Stimulated activated CD8-positive, alpha-beta memory T cell treated with anti-CD3 and anti-CD28 coated beads, Interleukin-15, amount 100 ng/mL, for 4 hours (primary cell): ENCODE results near the gene SMCO4.

Source experiments
- DNase-seq, 2 donors: peaks; one replicate each; pipeline ENCODE4 v3.0.0-alpha.2; 2020; ENCODE audit warnings: low read depth in 2 of 2

The SMCO4 gene

GRCh38 chr11:93504110-93505095, 38.8 kb downstream of the SMCO4 start:
- DNase-seq = no peak

- no peak for DNase-seq
Observed at GRCh38 chr11:93501856-93502255, 41.3 kb downstream of the SMCO4 start.

GRCh38 chr11:93500759-93501158, 42.4 kb downstream of the SMCO4 start:
- DNase-seq = no peak

GRCh38 chr11:93498641-93499040, 44.5 kb downstream of the SMCO4 start:
- no peak for DNase-seq

- DNase-seq = no peak
Observed at GRCh38 chr11:93498161-93498560, 45.0 kb downstream of the SMCO4 start.

- no peak for DNase-seq
Observed at GRCh38 chr11:93497596-93497995, 45.6 kb downstream of the SMCO4 start.

- no peak for DNase-seq
Observed at GRCh38 chr11:93494357-93494756, 48.8 kb downstream of the SMCO4 start.

GRCh38 chr11:93493252-93493897, 49.8 kb downstream of the SMCO4 start:
- DNase-seq = no peak

GRCh38 chr11:93492464-93493251, 50.5 kb downstream of the SMCO4 start:
- no peak for DNase-seq

GRCh38 chr11:93491973-93492372, 51.2 kb downstream of the SMCO4 start:
- DNase-seq = no peak

GRCh38 chr11:93490996-93491618, 52.1 kb downstream of the SMCO4 start:
- DNase-seq = no peak

- no peak for DNase-seq
Observed at GRCh38 chr11:93489841-93490240, 53.4 kb downstream of the SMCO4 start.

- no peak for DNase-seq
Observed at GRCh38 chr11:93487032-93487483, 56.1 kb downstream of the SMCO4 start.

GRCh38 chr11:93485983-93486382, 57.2 kb downstream of the SMCO4 start:
- DNase-seq = no peak

- DNase-seq = no peak
Observed at GRCh38 chr11:93484716-93485115, 58.5 kb downstream of the SMCO4 start.

- no peak for DNase-seq
Observed at GRCh38 chr11:93482556-93482955, 60.6 kb downstream of the SMCO4 start.

GRCh38 chr11:93481696-93482095, 61.5 kb downstream of the SMCO4 start:
- DNase-seq = no peak

GRCh38 chr11:93481279-93481678, 61.9 kb downstream of the SMCO4 start:
- DNase-seq = no peak

- DNase-seq = no peak
Observed at GRCh38 chr11:93480756-93481155, 62.4 kb downstream of the SMCO4 start.

- DNase-seq = no peak
Observed at GRCh38 chr11:93480256-93480655, 62.9 kb downstream of the SMCO4 start.

- no peak for DNase-seq
Observed at GRCh38 chr11:93478841-93479240, 64.3 kb downstream of the SMCO4 start.
